Measurements from ENCODE around the gene ROBO1.

Gene ROBO1

DNA sequence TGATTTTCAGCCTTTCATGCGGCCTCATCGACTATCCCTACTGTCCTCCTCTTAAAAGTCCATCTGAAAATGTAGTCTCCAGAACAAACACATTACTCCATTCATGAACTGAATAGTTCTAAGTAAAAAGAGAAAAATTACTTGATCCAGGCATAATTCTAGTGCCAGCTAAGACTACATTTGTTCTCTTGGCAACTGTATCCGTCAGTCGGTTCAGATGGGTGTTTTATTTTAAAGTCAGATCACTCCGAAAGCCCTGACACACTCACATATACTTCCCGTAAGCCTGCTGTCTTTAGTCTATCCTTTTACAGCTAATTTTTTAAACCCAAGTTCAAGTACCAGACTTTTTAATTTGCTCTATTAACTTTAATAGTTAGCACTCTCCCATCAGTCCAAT, 1102.7 kb downstream of the ROBO1 start:
- TF ChIP-seq TARDBP (IDR thresholded peaks at IDR 0.05), result no peak
- no peak for TF ChIP-seq SUZ12 (IDR thresholded peaks at IDR 0.05)
- TF ChIP-seq ARNT (IDR thresholded peaks at IDR 0.05), result no peak
- TF ChIP-seq, protein P1, sequence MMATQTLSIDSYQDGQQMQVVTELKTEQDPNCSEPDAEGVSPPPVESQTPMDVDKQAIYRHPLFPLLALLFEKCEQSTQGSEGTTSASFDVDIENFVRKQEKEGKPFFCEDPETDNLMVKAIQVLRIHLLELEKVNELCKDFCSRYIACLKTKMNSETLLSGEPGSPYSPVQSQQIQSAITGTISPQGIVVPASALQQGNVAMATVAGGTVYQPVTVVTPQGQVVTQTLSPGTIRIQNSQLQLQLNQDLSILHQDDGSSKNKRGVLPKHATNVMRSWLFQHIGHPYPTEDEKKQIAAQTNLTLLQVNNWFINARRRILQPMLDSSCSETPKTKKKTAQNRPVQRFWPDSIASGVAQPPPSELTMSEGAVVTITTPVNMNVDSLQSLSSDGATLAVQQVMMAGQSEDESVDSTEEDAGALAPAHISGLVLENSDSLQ (IDR thresholded peaks at IDR 0.05), result no peak
- no peak for TF ChIP-seq BHLHE40 (IDR thresholded peaks at IDR 0.05; ENCODE audit: borderline replicate concordance)
- TF ChIP-seq FOXM1 (IDR thresholded peaks at IDR 0.05; ENCODE audit: borderline replicate concordance), result no peak
- TF ChIP-seq LEF1 (IDR thresholded peaks at IDR 0.05; ENCODE audit: borderline replicate concordance), result no peak
- TF ChIP-seq CTBP1 (IDR thresholded peaks at IDR 0.05; ENCODE audit: borderline replicate concordance), result no peak
- TF ChIP-seq NFRKB (IDR thresholded peaks at IDR 0.05), result no peak
- TF ChIP-seq ELF4 (IDR thresholded peaks at IDR 0.05), result no peak
- TF ChIP-seq L3MBTL2 (conservative IDR thresholded peaks at IDR 0.05), result no peak
- no peak for TF ChIP-seq HDGF (IDR thresholded peaks at IDR 0.05; ENCODE audit: borderline replicate concordance)
- no peak for TF ChIP-seq ZNF384 (IDR thresholded peaks at IDR 0.05)
- TF ChIP-seq FOXK2 (IDR thresholded peaks at IDR 0.05), result no peak
- TF ChIP-seq SP1 (IDR thresholded peaks at IDR 0.05), result no peak
- TF ChIP-seq FOXA1 (IDR thresholded peaks at IDR 0.05), result no peak
- CTCF ChIA-PET, result no interaction called here
- POLR2A ChIA-PET, result no interaction called here
- DNase-seq (ENCODE audit: extremely low spot score), result no peak

DNA sequence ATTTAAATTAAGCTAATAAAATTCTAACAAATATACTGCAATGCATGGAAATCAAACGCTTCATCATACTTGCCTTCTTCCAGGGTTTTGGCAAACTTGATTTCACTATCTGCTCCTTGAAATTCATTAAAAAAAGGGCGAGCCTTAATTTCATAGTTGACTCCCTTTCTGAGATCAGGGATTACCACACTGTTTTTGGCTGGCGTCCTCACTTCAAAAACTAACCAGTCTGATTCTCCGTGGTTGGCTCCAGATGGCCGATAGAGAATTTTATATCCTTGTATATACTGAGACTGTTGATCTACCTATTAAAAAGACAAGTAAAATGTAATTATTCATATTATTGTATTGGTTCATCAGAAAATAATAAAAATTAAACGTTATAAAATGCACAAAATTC, 1106.8 kb downstream of the ROBO1 start:
- POLR2A ChIA-PET, result no interaction called here
- no peak for DNase-seq (ENCODE audit: extremely low spot score)
- TF ChIP-seq BHLHE40 (IDR thresholded peaks at IDR 0.05; ENCODE audit: borderline replicate concordance) (no peak), TARDBP (IDR thresholded peaks at IDR 0.05) (no peak)
- CTCF ChIA-PET, result no interaction called here

DNA sequence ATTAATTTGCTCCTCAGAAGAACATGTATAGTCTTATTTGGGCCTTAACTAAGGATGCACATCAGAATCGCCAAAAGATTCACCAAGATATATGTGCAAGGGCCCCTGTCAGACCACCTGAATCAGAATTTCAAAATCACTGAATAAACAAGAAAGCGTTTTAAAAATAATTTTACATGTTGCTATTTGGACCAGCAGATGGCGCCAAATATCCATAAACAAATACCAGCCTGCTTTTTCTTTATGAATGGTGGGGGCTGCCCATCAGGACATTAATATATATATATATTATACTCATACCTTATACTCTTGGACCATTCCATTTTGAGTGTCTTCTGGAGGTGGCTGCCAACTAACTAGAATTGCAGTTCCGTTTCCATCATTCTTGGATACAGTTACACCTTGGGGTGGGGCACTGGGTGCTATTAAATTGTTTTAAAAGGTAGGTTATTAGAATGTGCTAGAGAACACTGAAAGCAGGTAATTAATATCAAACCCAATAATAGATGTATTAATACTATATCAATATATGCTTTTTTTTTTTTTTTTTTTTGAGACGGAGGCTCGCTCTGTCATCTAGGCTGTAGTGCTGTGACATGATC, 1108.3 kb downstream of the ROBO1 start:
- peak; percentile 17 for DNase-seq (ENCODE audit: extremely low spot score)
- no peak for TF ChIP-seq ELF4 (IDR thresholded peaks at IDR 0.05)
- TF ChIP-seq, protein P1 (IDR thresholded peaks at IDR 0.05), result no peak
- no peak for TF ChIP-seq ARNT (IDR thresholded peaks at IDR 0.05)
- no peak for TF ChIP-seq FOXK2 (IDR thresholded peaks at IDR 0.05)
- TF ChIP-seq NFRKB (IDR thresholded peaks at IDR 0.05), result no peak
- ChIA-PET CTCF (interaction anchor here (0.7 kb wide), 1 partner anchor 29 kb away, joined by 5 read pairs; no protein-coding TSS in a partner anchor), POLR2A (no interaction called here)

DNA sequence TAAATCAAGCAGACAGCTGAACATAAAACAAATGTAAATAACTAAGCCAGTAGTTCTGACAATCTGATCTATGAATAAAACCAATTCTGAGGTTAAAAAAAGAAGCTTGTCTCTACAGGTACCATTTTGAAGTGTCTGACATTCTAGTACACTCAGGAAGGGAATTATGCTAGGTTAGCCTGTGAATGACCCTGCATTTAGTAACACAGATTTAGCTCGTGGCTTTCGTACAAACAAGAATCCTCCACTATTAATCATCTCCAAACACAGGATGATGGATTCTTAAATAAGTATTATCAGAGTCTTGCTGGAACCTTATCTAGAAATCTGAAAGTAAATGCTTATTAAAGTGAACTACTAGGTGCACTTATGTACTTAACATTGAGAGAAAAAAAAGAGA, 1120.1 kb downstream of the ROBO1 start:
- no peak for DNase-seq (ENCODE audit: extremely low spot score)
- ChIA-PET CTCF (no interaction called here), POLR2A (no interaction called here)
- TF ChIP-seq, protein P1 (IDR thresholded peaks at IDR 0.05), result peak; percentile 56; the same call in 1 of the 2 replicates
- no peak for TF ChIP-seq FOXA1 (IDR thresholded peaks at IDR 0.05)

DNA sequence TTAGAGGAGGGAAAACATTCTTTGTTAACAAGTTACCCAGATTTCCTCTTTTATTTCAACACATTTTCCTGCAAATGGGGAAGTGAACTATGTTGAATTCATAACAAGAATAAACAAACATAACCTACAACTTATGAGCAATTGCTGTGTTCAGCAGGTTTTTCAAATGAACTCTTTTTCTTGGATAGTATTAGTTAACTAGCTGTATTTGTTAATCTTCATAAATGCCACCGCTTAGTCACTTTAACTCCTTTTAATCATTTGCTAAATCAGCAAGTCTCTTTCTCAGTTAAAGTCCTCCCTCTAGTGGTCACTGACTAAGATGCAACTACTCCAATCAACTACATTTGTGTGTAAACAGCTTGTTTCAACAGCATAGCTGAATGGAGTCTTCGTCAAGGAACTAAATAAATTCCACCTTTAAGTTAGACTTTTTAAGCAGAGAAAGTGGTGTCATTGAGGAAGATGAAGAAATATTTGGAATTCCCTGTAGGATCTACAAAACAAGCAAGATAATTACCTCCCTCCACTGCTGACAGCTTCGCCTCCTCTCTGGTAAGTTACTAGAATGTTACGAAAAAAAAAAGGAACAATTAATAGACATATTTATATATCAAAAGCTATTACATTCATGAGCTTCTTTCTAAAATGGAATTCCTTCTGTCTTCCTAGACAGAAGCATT, 1122.0 kb downstream of the ROBO1 start:
- POLR2A ChIA-PET, result no interaction called here
- TF ChIP-seq FOXK2 (IDR thresholded peaks at IDR 0.05) (peak; percentile 66; the same call in 1 of the 2 replicates), BHLHE40 (IDR thresholded peaks at IDR 0.05; ENCODE audit: borderline replicate concordance) (no peak)
- CTCF ChIA-PET, result interaction anchor here (0.6 to 1.5 kb wide), 6 partner anchors 10 to 389 kb away, joined by 3 to 5 read pairs (median 3); no protein-coding TSS in a partner anchor
- DNase-seq (ENCODE audit: extremely low spot score), result peak; percentile 42

DNA sequence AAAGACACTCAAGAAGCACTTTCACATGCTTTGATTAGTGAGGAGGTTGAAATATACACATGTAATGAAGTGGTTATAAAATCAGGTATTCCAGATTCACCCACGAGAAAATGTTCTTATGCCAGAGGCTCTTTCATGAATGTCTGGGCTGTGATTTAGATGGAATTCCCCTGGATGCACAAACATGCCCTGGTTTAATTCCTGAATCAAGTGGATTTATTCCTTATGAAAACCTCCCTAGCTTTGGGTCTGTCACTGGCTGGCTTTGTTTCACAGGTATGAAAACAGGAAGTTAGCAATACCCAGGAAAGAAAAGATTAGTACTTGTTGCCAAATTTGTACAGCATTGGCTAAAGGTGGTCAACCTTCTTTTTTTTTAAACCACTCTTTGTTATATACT, 1123.0 kb downstream of the ROBO1 start:
- TF ChIP-seq SP1 (IDR thresholded peaks at IDR 0.05) (no peak), FOXK2 (IDR thresholded peaks at IDR 0.05) (no peak), FOXA1 (IDR thresholded peaks at IDR 0.05) (no peak), L3MBTL2 (conservative IDR thresholded peaks at IDR 0.05) (no peak), SUZ12 (IDR thresholded peaks at IDR 0.05) (no peak), FOXM1 (IDR thresholded peaks at IDR 0.05; ENCODE audit: borderline replicate concordance) (no peak), LEF1 (IDR thresholded peaks at IDR 0.05; ENCODE audit: borderline replicate concordance) (no peak), TARDBP (IDR thresholded peaks at IDR 0.05) (no peak), ELF4 (IDR thresholded peaks at IDR 0.05) (no peak), CTBP1 (IDR thresholded peaks at IDR 0.05; ENCODE audit: borderline replicate concordance) (no peak), HDGF (IDR thresholded peaks at IDR 0.05; ENCODE audit: borderline replicate concordance) (no peak), ZNF384 (IDR thresholded peaks at IDR 0.05) (no peak), BHLHE40 (IDR thresholded peaks at IDR 0.05; ENCODE audit: borderline replicate concordance) (no peak), ARNT (IDR thresholded peaks at IDR 0.05) (no peak)
- TF ChIP-seq, protein P1 (IDR thresholded peaks at IDR 0.05), result no peak
- ChIA-PET CTCF (interaction anchor here (1.5 kb wide), 1 partner anchor 390 kb away, joined by 4 read pairs; no protein-coding TSS in a partner anchor), POLR2A (no interaction called here)
- no peak for DNase-seq (ENCODE audit: extremely low spot score)
